HG03521 (cell line): ENCODE measurements around the gene DMD.
A peak's percentile ranks its signal among the peaks of the same experiment; 100 is the strongest.

Experiments used
- ATAC-seq: cut with Tn5 transposase; IDR thresholded peaks from one replicate; pipeline ENCODE4 v1.9.1; 2021; ENCODE audit warnings: mild to moderate bottlenecking, moderate library complexity; ENCODE audit not compliant: unreplicated experiment

DMD gene

GRCh38 chrX:31319586-31319985 lies 1891.8 kb downstream of the DMD start:
- no peak for ATAC-seq

- ATAC-seq = no peak
Measured at GRCh38 chrX:31318866-31319265, 1892.5 kb downstream of the DMD start.

- ATAC-seq = no peak
Measured at GRCh38 chrX:31316340-31316991, 1894.9 kb downstream of the DMD start.

- no peak for ATAC-seq
Measured at GRCh38 chrX:31314921-31315320, 1896.4 kb downstream of the DMD start.

GRCh38 chrX:31307952-31308351 lies 1903.4 kb downstream of the DMD start:
- no peak for ATAC-seq

- ATAC-seq = no peak
Measured at GRCh38 chrX:31302573-31303075, 1908.7 kb downstream of the DMD start.

- ATAC-seq = no peak
Measured at GRCh38 chrX:31301941-31302340, 1909.4 kb downstream of the DMD start.

- ATAC-seq = no peak
Measured at GRCh38 chrX:31301203-31301602, 1910.1 kb downstream of the DMD start.

GRCh38 chrX:31298916-31299315 lies 1912.4 kb downstream of the DMD start:
- no peak for ATAC-seq

- no peak for ATAC-seq
Measured at GRCh38 chrX:31297881-31298280, 1913.5 kb downstream of the DMD start.

- ATAC-seq = no peak
Measured at GRCh38 chrX:31294475-31294874, 1916.9 kb downstream of the DMD start.

GRCh38 chrX:31293409-31293808 lies 1917.9 kb downstream of the DMD start:
- ATAC-seq = no peak

- ATAC-seq = no peak
Measured at GRCh38 chrX:31291131-31291530, 1920.2 kb downstream of the DMD start.

- no peak for ATAC-seq
Measured at GRCh38 chrX:31287861-31288260, 1923.5 kb downstream of the DMD start.

GRCh38 chrX:31280580-31280979 lies 1930.8 kb downstream of the DMD start:
- ATAC-seq = no peak

GRCh38 chrX:31279359-31279758 lies 1932.0 kb downstream of the DMD start:
- ATAC-seq = no peak

GRCh38 chrX:31272472-31272775 lies 1938.9 kb downstream of the DMD start:
- ATAC-seq = no peak

GRCh38 chrX:31271615-31272471 lies 1939.5 kb downstream of the DMD start:
- no peak for ATAC-seq

GRCh38 chrX:31269914-31270313 lies 1941.4 kb downstream of the DMD start:
- no peak for ATAC-seq

- no peak for ATAC-seq
Measured at GRCh38 chrX:31268359-31268758, 1943.0 kb downstream of the DMD start.

GRCh38 chrX:31266203-31267076 lies 1944.9 kb downstream of the DMD start:
- peak; percentile 90 for ATAC-seq
